T-helper 2 cell treated with Interferon-gamma antibody and Interleukin-4, amounts not matched to agents 100 ng/mL and 5 ng/mL, for 36 hours (primary cell): ENCODE data around the gene C14orf39. TPM values are rescaled to one million over a fixed set of nuclear protein-coding genes. Genes with fewer than 3 reads are reported as not detected.
"Not testable (repeated sequence)": the region's sequence is repeated elsewhere in the genome, so short reads cannot be mapped to it uniquely, and the experiment has no call there.

ENCODE experiments used
- intact Hi-C: fragments of 100-400 bp; cut with micrococcal nuclease; formaldehyde crosslinking; loops from one replicate; pipeline ENCODE4 v1.15.1; 2023
- total RNA-seq: library from RNA; stranded (reverse); gene quantifications from 2 replicates; pipeline ENCODE4 v1.2.3, GENCODE V29; 2022

Gene C14orf39
- total RNA-seq, 1 donor from 2014 or later: not detected

GRCh38 chr14:60502541-60502940, 16.7 kb upstream of the C14orf39 start:
- intact Hi-C loops: no loop called here

DNA sequence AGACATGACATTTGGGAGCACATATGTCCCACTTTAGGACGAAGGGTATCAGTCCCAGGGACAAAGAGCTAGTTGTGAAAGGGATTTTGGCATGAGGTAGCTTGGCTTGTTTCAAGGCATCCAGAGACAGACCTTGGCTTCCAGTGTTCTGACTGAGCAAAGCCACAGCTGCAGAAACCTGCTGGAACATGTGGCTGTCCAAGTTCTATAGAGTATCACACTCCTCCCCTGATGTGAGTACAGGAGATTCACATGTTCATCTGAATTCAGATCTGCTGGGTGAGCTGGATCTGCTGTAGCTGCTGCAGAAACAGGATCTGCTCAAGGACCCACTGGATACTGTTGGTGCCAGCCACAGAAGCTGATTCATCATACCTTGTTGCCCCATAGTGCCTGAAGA, 10.1 kb upstream of the C14orf39 start:
- intact Hi-C loops: no loop called here

- intact Hi-C loops: no loop called here
These were observed 4.4 kb upstream of the C14orf39 start for GRCh38 chr14:60490270-60490669.

DNA sequence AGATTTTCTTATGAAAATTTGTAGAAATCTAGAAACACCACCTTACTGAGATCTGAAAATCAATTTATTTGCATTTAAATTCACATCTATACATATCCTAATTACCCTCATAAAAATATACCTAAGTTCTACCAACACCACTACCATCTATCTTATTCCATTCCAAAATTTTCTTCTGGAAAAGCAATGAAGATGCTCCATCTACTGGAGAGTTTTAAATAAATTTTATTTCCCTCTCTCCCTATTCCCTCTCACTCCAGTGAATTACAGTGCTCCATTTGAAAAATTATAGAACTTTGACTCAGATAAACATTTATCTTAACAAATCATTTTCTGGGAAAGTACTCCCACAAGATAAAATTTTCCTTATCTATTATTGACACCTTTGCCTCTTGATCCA, 2.3 kb upstream of the C14orf39 start:
- intact Hi-C loops: no loop called here

DNA sequence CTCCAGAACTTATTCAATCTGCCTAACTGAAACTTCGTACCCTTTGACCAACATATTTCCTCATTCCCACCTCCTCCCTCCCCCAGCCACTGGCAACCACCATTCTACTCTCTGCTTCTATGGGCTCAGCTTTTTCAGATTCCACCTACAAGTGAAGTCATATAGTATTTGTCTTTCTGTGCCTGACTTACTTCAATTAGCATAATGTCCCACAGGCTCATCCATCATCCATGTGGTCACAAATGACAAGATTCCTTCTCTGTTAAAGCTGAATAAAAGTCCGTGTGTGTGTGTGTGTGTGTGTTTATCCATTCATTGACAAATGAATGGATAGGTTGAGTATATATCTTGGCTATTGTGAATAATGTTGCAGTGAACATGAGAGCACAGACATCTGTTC, 1.3 kb upstream of the C14orf39 start:
- intact Hi-C loops: no loop called here

- intact Hi-C loops: no loop called here
These were observed 736 bp downstream of the C14orf39 start for GRCh38 chr14:60485057-60485597.

DNA sequence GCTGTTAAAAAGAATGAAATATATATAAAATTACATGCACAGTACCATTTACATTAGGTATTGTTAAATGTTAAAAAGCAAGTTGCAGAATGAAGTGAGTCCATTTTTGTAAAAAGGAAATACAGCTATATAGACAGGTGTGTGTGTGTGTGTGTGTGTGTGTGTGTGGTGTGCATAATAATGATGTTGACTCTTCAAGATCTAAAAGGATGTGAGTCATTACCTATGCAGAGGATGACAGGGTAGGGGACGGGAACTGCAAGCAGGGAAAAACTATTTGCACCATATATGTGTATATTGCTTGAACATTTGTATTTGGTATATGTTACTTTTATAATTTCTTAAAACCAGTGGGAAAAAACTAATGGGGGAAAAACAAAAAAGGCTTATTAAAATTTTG, 3.1 kb downstream of the C14orf39 start:
- intact Hi-C loops: no loop called here

GRCh38 chr14:60480248-60480647, 5.6 kb downstream of the C14orf39 start:
- intact Hi-C loops: not testable (repeated sequence)

- intact Hi-C loops: no loop called here
These were observed 30.0 kb downstream of the C14orf39 start for GRCh38 chr14:60455875-60456274.

DNA sequence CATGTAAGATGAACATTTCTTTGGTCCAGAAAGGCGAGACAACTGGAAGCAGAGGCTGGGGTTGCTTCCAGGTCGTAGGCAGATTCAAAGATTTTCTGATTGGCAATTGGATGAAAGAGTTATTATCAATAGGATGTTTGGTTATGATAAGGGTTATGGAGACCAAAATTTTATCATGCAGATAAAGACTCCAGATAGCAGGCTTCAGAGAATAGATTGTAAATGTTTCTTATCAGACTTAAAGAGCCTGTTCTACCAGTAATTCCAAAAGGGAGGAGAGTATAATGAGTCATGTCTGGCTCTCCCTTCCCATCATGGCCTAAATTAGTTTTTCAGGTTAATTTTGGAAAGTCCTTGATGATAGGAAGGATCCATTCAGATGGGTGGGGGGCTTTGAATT, 55.6 kb downstream of the C14orf39 start:
- intact Hi-C loops: no loop called here

DNA sequence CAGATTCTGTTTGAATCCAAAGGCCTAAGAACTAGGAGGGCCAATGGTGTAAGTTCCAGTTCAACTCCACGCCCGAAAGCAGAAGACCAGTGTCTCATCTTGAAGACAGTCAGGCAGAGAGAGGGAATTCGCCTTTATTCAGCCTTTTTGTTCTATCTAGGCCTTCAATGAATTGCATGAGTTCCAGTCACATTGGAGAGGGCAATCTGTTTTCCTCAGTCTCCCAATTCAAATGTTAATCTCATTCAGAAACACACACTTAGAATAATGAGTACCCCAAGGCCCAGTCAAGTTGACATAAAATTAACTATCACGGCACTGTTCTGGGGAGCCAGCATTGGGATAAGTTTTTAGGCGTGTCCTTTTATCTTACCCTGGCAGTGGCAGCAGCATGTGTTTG, 65.8 kb downstream of the C14orf39 start:
- intact Hi-C loops: no loop called here

DNA sequence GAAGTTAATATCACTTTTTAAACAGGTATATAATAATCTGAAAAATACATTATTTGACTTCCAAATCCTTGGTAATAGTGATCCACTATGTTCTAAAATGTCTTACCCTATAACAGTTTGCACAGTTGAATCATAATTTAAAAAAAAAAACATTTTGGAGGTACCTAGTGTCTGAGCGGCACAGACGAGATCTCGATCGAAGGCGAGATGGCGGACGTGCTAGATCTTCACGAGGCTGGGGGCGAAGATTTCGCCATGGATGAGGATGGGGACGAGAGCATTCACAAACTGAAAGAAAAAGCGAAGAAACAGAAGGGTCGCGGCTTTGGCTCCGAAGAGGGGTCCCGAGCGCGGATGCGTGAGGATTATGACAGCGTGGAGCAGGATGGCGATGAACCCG, 88.3 kb downstream of the C14orf39 start:
- intact Hi-C loops: not testable (repeated sequence)

- intact Hi-C loops: no loop called here
These were observed 89.0 kb downstream of the C14orf39 start for GRCh38 chr14:60396718-60397343.

Other genes starting within 250 kb of the C14orf39 start
- 46.4 and 47.4 TPM in 2 replicates for gene PPM1A, start 236.8 kb downstream of the C14orf39 start, total RNA-seq
- gene SIX6, start 23.1 kb upstream of the C14orf39 start, total RNA-seq: not detected in 2 replicates
- 0.14 and 0.25 TPM in 2 replicates for gene SIX1, start 163.4 kb upstream of the C14orf39 start, total RNA-seq
- 0.82 and 0.89 TPM in 2 replicates for gene SIX4, start 238.3 kb upstream of the C14orf39 start, total RNA-seq
- 41.2 and 42.9 TPM in 2 replicates for gene MNAT1, start 248.7 kb upstream of the C14orf39 start, total RNA-seq